Tibial nerve (tissue), 3 donors: ENCODE data around the gene NR2F1.

Experiments
- CTCF ChIP-seq, 5 experiments: fragments of 200-600 bp in 3 of 5; fragments of 450-650 bp in 2 of 5; sonication (generic) in 3 of 5; IDR thresholded peaks; one replicate each; pipeline ENCODE4 v1.5.1; 2016 to 2019; ENCODE audit warnings: antibody characterized with exemption in 5 of 5, mild to moderate bottlenecking in 3 of 5, moderate library complexity in 2 of 5
- POLR2A ChIP-seq, 2 donors: fragments of 450-650 bp; IDR thresholded peaks; one replicate each; pipeline ENCODE4 v1.6.1; 2017; ENCODE audit warnings: antibody characterized with exemption in 2 of 2, mild to moderate bottlenecking in 2 of 2, moderate library complexity in 2 of 2

GRCh38 chr5:93586736-93587596, 3.9 kb downstream of the NR2F1 start:
- TF ChIP-seq CTCF (IDR thresholded peaks at IDR 0.05) (no peak), POLR2A (IDR thresholded peaks at IDR 0.05) (no peak)
